Caco-2 (cell line): ENCODE results near the gene LIPA. TPM values are rescaled to one million over a fixed set of nuclear protein-coding genes. Genes with fewer than 3 reads are reported as not detected.

ENCODE experiments used
- BruUV-seq: library from RNA; stranded (reverse); fragments of 400-500 nt; replicated peaks from 2 replicates; lab custom pipeline; 2021; lab: Mats Ljungman, UMichigan
- CTCF ChIA-PET: fragments of 300-600 bp; sonication (Branson Sonifier 250); formaldehyde crosslinking; loops from one replicate; lab custom pipeline; 2022; ENCODE audit warnings: antibody characterized with exemption; lab: Charles Lee
- POLR2A ChIA-PET: fragments of 300-600 bp; sonication (Branson Sonifier 250); formaldehyde crosslinking; loops from one replicate; lab custom pipeline; 2022; ENCODE audit warnings: antibody characterized with exemption; lab: Charles Lee
- DNase-seq, 2 experiments: peaks; one replicate each; pipeline versions ENCODE4 v3.0.0 to v3.0.0-alpha.2; 2020 to 2022
- H3K27me3 ChIP-seq: replicated peaks from 2 replicates; pipeline ENCODE4 v1.6.0; 2011; ENCODE audit warnings: low read length; ENCODE audit not compliant: control insufficient read depth, insufficient read depth
- H3K36me3 ChIP-seq: 2 replicates; pipeline ENCODE4 v1.5.1; 2011; ENCODE audit warnings: low read length; ENCODE audit not compliant: control insufficient read depth, insufficient read depth
- H3K4me1 ChIP-seq: fragments of 250-450 bp; sonication (Bioruptor Pico); 2 replicates; pipeline ENCODE4 v1.5.1; 2020; ENCODE audit warnings: mild to moderate bottlenecking
- H3K4me3 ChIP-seq: 2 replicates; pipeline ENCODE4 v1.5.1; 2011; ENCODE audit warnings: low read depth, mild to moderate bottlenecking, control low read depth, low read length
- H3K9me3 ChIP-seq: fragments of 250-450 bp; sonication (Bioruptor Pico); 2 replicates; pipeline ENCODE4 v1.5.1; 2020; ENCODE audit warnings: mild to moderate bottlenecking, moderate library complexity
- H3K27ac Mint-ChIP-seq: one replicate; pipeline ENCODE4 v1.8.0; 2022; ENCODE audit warnings: mixed read lengths; ENCODE audit not compliant: unreplicated experiment
- H3K27me3 Mint-ChIP-seq: one replicate; pipeline ENCODE4 v1.8.0; 2022; ENCODE audit warnings: mixed read lengths; ENCODE audit not compliant: insufficient read depth, unreplicated experiment
- H3K36me3 Mint-ChIP-seq: one replicate; pipeline ENCODE4 v1.8.0; 2022; ENCODE audit warnings: mild to moderate bottlenecking, mixed read lengths; ENCODE audit not compliant: insufficient read depth, unreplicated experiment
- H3K4me1 Mint-ChIP-seq: one replicate; pipeline ENCODE4 v1.8.0; 2022; ENCODE audit warnings: low read depth, mixed read lengths; ENCODE audit not compliant: unreplicated experiment
- H3K4me3 Mint-ChIP-seq: one replicate; pipeline ENCODE4 v1.8.0; 2022; ENCODE audit warnings: mild to moderate bottlenecking, moderate library complexity, mixed read lengths; ENCODE audit not compliant: unreplicated experiment
- H3K9me3 Mint-ChIP-seq: one replicate; pipeline ENCODE4 v1.8.0; 2022; ENCODE audit warnings: mixed read lengths; ENCODE audit not compliant: unreplicated experiment
- CTCF ChIP-seq, 2 experiments: fragments of 200-600 bp in 1 of 2; IDR thresholded peaks; 1 replicate in 1 of 2; 2 replicates in 1 of 2; pipeline versions ENCODE4 v1.5.1 to v1.8.0; 2011 to 2022; ENCODE audit warnings: antibody characterized with exemption in 1 of 2, control low read depth in 1 of 2, inconsistent platforms in 1 of 2, low read depth in 1 of 2, low read length in 1 of 2, mild to moderate bottlenecking in 1 of 2, moderate library complexity in 1 of 2; ENCODE audit not compliant: insufficient read depth in 1 of 2, severe bottlenecking in 1 of 2, unreplicated experiment in 1 of 2
- intact Hi-C: fragments of 100-400 bp; cut with micrococcal nuclease; formaldehyde crosslinking; loops from one replicate; pipeline ENCODE4 v1.10.0; 2022; ENCODE audit not compliant: unreplicated experiment
- total RNA-seq: library from RNA; stranded (reverse); gene quantifications from 2 replicates; pipeline ENCODE4 v1.2.3, GENCODE V29; 2022

The LIPA gene
- total RNA-seq, 1 experiment from 2014 or later = 18.8 TPM

- CTCF ChIA-PET = no interaction called here
- no peak for DNase-seq
Observed at GRCh38 chr10:89245802-89246201, 5.8 kb downstream of the LIPA start.

GRCh38 chr10:89242840-89243568 is 8.6 kb downstream of the LIPA start:
- no peak overlapping the region for H3K27ac Mint-ChIP-seq
- peaks cover 6% of the 10 kb centered on the region for H3K4me1 Mint-ChIP-seq

More at GRCh38 chr10:89245802-89246201, 5.8 kb downstream of the LIPA start:
- Mint-ChIP-seq H3K27ac (no peak overlapping the region), H3K27me3 (no peaks in the 10 kb centered on the region), H3K9me3 (no peaks in the 10 kb centered on the region), H3K4me3 (no peak overlapping the region), H3K36me3 (no peaks in the 10 kb centered on the region), H3K4me1 (peaks cover 13% of the 10 kb centered on the region)
- POLR2A ChIA-PET = no interaction called here
- no peaks in the 10 kb centered on the region for H3K9me3 ChIP-seq
- peaks cover 10% of the 10 kb centered on the region for H3K4me1 ChIP-seq
- H3K36me3 ChIP-seq = no peaks in the 10 kb centered on the region
- intact Hi-C loops = no loop called here
- H3K4me3 ChIP-seq = no peak overlapping the region
- TF ChIP-seq CTCF (IDR thresholded peaks at IDR 0.05; ENCODE audit: insufficient read depth in 1 of 2, low read depth in 1 of 2, low read length in 1 of 2, severe bottlenecking in 1 of 2, unreplicated experiment in 1 of 2) = no peak
- no TSS peak for BruUV-seq
- H3K27me3 ChIP-seq = no peaks in the 10 kb centered on the region

GRCh38 chr10:89242345-89242684 is 9.3 kb downstream of the LIPA start:
- POLR2A ChIA-PET = no interaction called here
- peaks cover 10% of the 10 kb centered on the region for H3K4me1 ChIP-seq
- CTCF ChIA-PET = no interaction called here
- BruUV-seq = no TSS peak
- no peaks in the 10 kb centered on the region for H3K36me3 Mint-ChIP-seq
- H3K4me3 ChIP-seq = no peak overlapping the region
- H3K27ac Mint-ChIP-seq = no peak overlapping the region
- no peaks in the 10 kb centered on the region for H3K27me3 ChIP-seq
- no peak overlapping the region for H3K4me3 Mint-ChIP-seq
- peaks cover 6% of the 10 kb centered on the region for H3K4me1 Mint-ChIP-seq
- intact Hi-C loops = no loop called here
- H3K9me3 ChIP-seq = no peaks in the 10 kb centered on the region
- H3K9me3 Mint-ChIP-seq = no peaks in the 10 kb centered on the region
- DNase-seq = no peak
- H3K36me3 ChIP-seq = no peaks in the 10 kb centered on the region
- no peaks in the 10 kb centered on the region for H3K27me3 Mint-ChIP-seq
- TF ChIP-seq CTCF (IDR thresholded peaks at IDR 0.05; ENCODE audit: insufficient read depth in 1 of 2, low read depth in 1 of 2, low read length in 1 of 2, severe bottlenecking in 1 of 2, unreplicated experiment in 1 of 2) = no peak

More at GRCh38 chr10:89242840-89243568, 8.6 kb downstream of the LIPA start:
- Histone ChIP-seq H3K4me1 (peaks cover 10% of the 10 kb centered on the region), H3K27me3 (no peaks in the 10 kb centered on the region), H3K4me3 (no peak overlapping the region), H3K36me3 (no peaks in the 10 kb centered on the region), H3K9me3 (no peaks in the 10 kb centered on the region)
- ChIA-PET CTCF (no interaction called here), POLR2A (no interaction called here)
- no TSS peak for BruUV-seq
- Mint-ChIP-seq H3K4me3 (no peak overlapping the region), H3K36me3 (no peaks in the 10 kb centered on the region), H3K27me3 (no peaks in the 10 kb centered on the region), H3K9me3 (no peaks in the 10 kb centered on the region)
- no peak for TF ChIP-seq CTCF (IDR thresholded peaks at IDR 0.05; ENCODE audit: insufficient read depth in 1 of 2, low read depth in 1 of 2, low read length in 1 of 2, severe bottlenecking in 1 of 2, unreplicated experiment in 1 of 2)
- DNase-seq = no peak
- intact Hi-C loops = no loop called here
